CD14-positive monocyte (primary cell): ENCODE measurements around the gene CNTFR. TPM values are rescaled to one million over a fixed set of nuclear protein-coding genes. Genes with fewer than 3 reads are reported as not detected.

Experiments used
- DNase-seq, 3 donors: peaks; one replicate each; pipeline ENCODE4 v3.0.0-alpha.2; 2011 to 2022
- H2AFZ ChIP-seq: 2 replicates; pipeline ENCODE4 v1.6.0; 2012; ENCODE audit warnings: mild to moderate bottlenecking, low read depth, low read length, inconsistent platforms; ENCODE audit not compliant: insufficient read depth, poor library complexity, severe bottlenecking
- H3K27ac ChIP-seq, 2 donors: 1 replicate in 1 of 2; 2 replicates in 1 of 2; pipeline ENCODE4 v1.5.1; 2012 to 2013; ENCODE audit warnings: low read length in 2 of 2, control low read depth in 1 of 2, inconsistent platforms in 1 of 2, low read depth in 1 of 2, mild to moderate bottlenecking in 1 of 2
- H3K27me3 ChIP-seq, 2 donors: one replicate each; pipeline versions ENCODE4 v1.6.0 to v1.6.1; 2011 to 2013; ENCODE audit warnings: low read length in 2 of 2; ENCODE audit not compliant: control insufficient read depth in 2 of 2, insufficient read depth in 2 of 2
- H3K36me3 ChIP-seq, 2 donors: replicated peaks in 1 of 2; 1 replicate in 1 of 2; 2 replicates in 1 of 2; pipeline versions ENCODE4 v1.5.1 to v1.6.1; 2012 to 2013; ENCODE audit warnings: low read length in 2 of 2, control low read depth in 1 of 2, inconsistent platforms in 1 of 2, mild to moderate bottlenecking in 1 of 2; ENCODE audit not compliant: insufficient read depth in 2 of 2, control insufficient read depth in 1 of 2
- H3K4me1 ChIP-seq, 2 donors: 1 replicate in 1 of 2; 2 replicates in 1 of 2; pipeline versions ENCODE4 v1.5.1 to v1.6.1; 2012 to 2013; ENCODE audit warnings: low read length in 2 of 2, control low read depth in 1 of 2, inconsistent platforms in 1 of 2, mild to moderate bottlenecking in 1 of 2, moderate library complexity in 1 of 2; ENCODE audit not compliant: insufficient read depth in 2 of 2, control insufficient read depth in 1 of 2
- H3K4me2 ChIP-seq: replicated peaks from 2 replicates; pipeline ENCODE3; 2012; ENCODE audit warnings: low read length, moderate library complexity, mild to moderate bottlenecking; ENCODE audit not compliant: poor library complexity, severe bottlenecking; ENCODE audit errors: extremely low read depth
- H3K4me3 ChIP-seq, 3 experiments: fragments of 200-600 bp in 1 of 3; sonication (generic) in 1 of 3; replicated peaks in 1 of 3; 1 replicate in 2 of 3; 2 replicates in 1 of 3; pipeline ENCODE4 v1.5.1; 2011 to 2013; ENCODE audit warnings: low read length in 3 of 3, mild to moderate bottlenecking in 3 of 3, control low read depth in 2 of 3, low read depth in 2 of 3, inconsistent platforms in 1 of 3, moderate library complexity in 1 of 3
- H3K79me2 ChIP-seq: 2 replicates; pipeline ENCODE4 v1.6.0; 2012; ENCODE audit warnings: mild to moderate bottlenecking, control low read depth, inconsistent platforms, low read length, moderate library complexity; ENCODE audit not compliant: insufficient read depth
- H3K9ac ChIP-seq: 2 replicates; pipeline ENCODE4 v1.6.0; 2017; ENCODE audit warnings: low read length, mild to moderate bottlenecking; ENCODE audit not compliant: insufficient read depth, poor library complexity, severe bottlenecking
- H3K9me3 ChIP-seq, 2 donors: replicated peaks in 1 of 2; 1 replicate in 1 of 2; 2 replicates in 1 of 2; pipeline versions ENCODE4 v1.5.1 to v1.6.1; 2012 to 2013; ENCODE audit warnings: low read length in 2 of 2, control low read depth in 1 of 2; ENCODE audit not compliant: control insufficient read depth in 1 of 2, insufficient read depth in 1 of 2
- H4K20me1 ChIP-seq: 2 replicates; pipeline ENCODE4 v1.6.0; 2012; ENCODE audit warnings: mild to moderate bottlenecking, low read length, control low read depth, moderate library complexity; ENCODE audit not compliant: insufficient read depth
- H3K27ac Mint-ChIP-seq, 7 donors: one replicate each; pipeline ENCODE4 v1.8.0; 2020; ENCODE audit warnings: mild to moderate bottlenecking in 7 of 7, mixed read lengths in 7 of 7, moderate library complexity in 6 of 7, inconsistent platforms in 2 of 7
- H3K27me3 Mint-ChIP-seq, 3 donors: one replicate each; pipeline ENCODE4 v1.8.0; 2021 to 2022; ENCODE audit warnings: low read depth in 3 of 3, mild to moderate bottlenecking in 3 of 3, mixed read lengths in 3 of 3, moderate library complexity in 3 of 3, inconsistent platforms in 1 of 3
- H3K36me3 Mint-ChIP-seq, 2 donors: one replicate each; pipeline ENCODE4 v1.8.0; 2020; ENCODE audit warnings: mixed read lengths in 2 of 2, inconsistent platforms in 1 of 2, mild to moderate bottlenecking in 1 of 2
- H3K4me1 Mint-ChIP-seq: one replicate; pipeline ENCODE4 v1.8.0; 2020; ENCODE audit warnings: mild to moderate bottlenecking, mixed read lengths
- H3K4me3 Mint-ChIP-seq, 2 donors: one replicate each; pipeline ENCODE4 v1.8.0; 2020; ENCODE audit warnings: mild to moderate bottlenecking in 2 of 2, mixed read lengths in 2 of 2, moderate library complexity in 1 of 2
- H3K9me3 Mint-ChIP-seq, 7 donors: one replicate each; pipeline ENCODE4 v1.8.0; 2020 to 2022; ENCODE audit warnings: mixed read lengths in 7 of 7, mild to moderate bottlenecking in 6 of 7, moderate library complexity in 6 of 7, inconsistent platforms in 2 of 7
- WGBS: methylation state at CpG from one replicate; pipeline ENCODE4 v1.1.5; 2013; ENCODE audit warnings: missing lambda C conversion rate; ENCODE audit not compliant: insufficient coverage; 5-methylcytosine and 5-hydroxymethylcytosine counted together
- intact Hi-C, 2 donors: fragments of 100-400 bp; cut with micrococcal nuclease; formaldehyde crosslinking; loops; one replicate each; pipeline versions ENCODE4 v1.15.0 to v1.15.1; 2023
- polyA plus RNA-seq, 3 donors: library from polyadenylated mRNA; depleted of rRNA in 1 of 3; unstranded in 2 of 3; stranded (reverse) in 1 of 3; fragments of 300-500 nt in 2 of 3; fragments of >200 nt in 1 of 3; fragmentation: Illumina TruSeq in 2 of 3; gene quantifications; 1 replicate in 2 of 3; 2 replicates in 1 of 3; pipeline ENCODE4 v1.2.3, GENCODE V29; 2012 to 2021
- TF ChIP-seq, protein P1 (sequence below): fragments of 200-600 bp; IDR thresholded peaks from one replicate; pipeline ENCODE4 v1.8.0; 2022; ENCODE audit warnings: antibody characterized with exemption, mild to moderate bottlenecking

The CNTFR gene
- polyA plus RNA-seq, 3 donors: not detected

DNA sequence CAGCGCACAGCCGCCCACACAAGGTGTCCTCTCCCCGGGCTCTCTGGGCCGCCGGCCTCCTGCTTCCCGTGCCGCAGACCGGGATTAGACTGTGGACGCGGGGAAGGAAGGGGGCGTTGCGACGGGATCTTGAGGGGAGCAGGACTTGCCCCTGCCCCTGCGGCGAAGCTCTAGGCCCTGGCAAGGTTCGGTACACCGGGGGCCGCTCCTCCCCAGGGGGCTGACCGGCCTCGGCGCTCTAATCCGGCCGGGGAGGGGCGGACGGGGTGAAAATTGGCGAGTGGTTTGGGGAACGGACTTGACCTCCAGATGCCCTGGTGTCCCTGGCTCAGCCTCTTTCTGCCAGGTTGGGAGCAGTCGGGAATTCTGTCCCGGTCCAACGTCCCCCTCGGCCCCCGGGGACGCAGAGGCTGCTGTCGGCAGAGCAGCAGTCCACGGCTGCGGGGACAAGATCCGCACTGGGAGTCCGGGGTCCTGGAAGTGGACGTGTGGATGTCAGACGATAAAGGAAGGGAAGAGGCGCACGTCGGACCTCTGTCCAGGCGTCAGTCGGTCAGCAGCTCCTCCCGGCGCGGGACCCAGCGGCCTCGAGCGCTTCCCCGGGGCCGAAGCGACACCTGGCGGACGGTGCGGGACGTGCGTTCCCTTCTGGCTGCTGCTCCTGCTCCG is 1.9 kb upstream of the CNTFR start:
- Mint-ChIP-seq H3K4me3 (peak overlapping the region; percentile 77 to 91), H3K4me1 (peaks cover 38% of the 10 kb centered on the region), H3K36me3 (peaks cover 0 to 11% of the 10 kb centered on the region in 2 donors), H3K27ac (no peak overlapping the region), H3K27me3 (peaks cover 70 to 87% (median 73%) of the 10 kb centered on the region in 3 donors), H3K9me3 (peaks cover 0 to 28% (median 16%) of the 10 kb centered on the region in 7 donors)
- Histone ChIP-seq H3K9ac (peak overlapping the region; percentile 8), H2AFZ (peak overlapping the region; percentile 68), H4K20me1 (no peaks in the 10 kb centered on the region), H3K4me3 (peak overlapping the region; percentile 8 to 75 (median 40)), H3K27me3 (peaks cover 53 to 73% of the 10 kb centered on the region in 2 donors), H3K4me1 (peaks cover 33 to 38% of the 10 kb centered on the region in 2 donors), H3K4me2 (peak overlapping the region; percentile 83), H3K79me2 (no peaks in the 10 kb centered on the region), H3K36me3 (no peaks in the 10 kb centered on the region), H3K9me3 (peaks cover 0 to 33% of the 10 kb centered on the region in 2 donors), H3K27ac (no peak overlapping the region)
- TF ChIP-seq, protein P1, sequence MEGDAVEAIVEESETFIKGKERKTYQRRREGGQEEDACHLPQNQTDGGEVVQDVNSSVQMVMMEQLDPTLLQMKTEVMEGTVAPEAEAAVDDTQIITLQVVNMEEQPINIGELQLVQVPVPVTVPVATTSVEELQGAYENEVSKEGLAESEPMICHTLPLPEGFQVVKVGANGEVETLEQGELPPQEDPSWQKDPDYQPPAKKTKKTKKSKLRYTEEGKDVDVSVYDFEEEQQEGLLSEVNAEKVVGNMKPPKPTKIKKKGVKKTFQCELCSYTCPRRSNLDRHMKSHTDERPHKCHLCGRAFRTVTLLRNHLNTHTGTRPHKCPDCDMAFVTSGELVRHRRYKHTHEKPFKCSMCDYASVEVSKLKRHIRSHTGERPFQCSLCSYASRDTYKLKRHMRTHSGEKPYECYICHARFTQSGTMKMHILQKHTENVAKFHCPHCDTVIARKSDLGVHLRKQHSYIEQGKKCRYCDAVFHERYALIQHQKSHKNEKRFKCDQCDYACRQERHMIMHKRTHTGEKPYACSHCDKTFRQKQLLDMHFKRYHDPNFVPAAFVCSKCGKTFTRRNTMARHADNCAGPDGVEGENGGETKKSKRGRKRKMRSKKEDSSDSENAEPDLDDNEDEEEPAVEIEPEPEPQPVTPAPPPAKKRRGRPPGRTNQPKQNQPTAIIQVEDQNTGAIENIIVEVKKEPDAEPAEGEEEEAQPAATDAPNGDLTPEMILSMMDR: peak; percentile 96
- intact Hi-C loops: loop anchor here in 1 of 2 donors (10.0 kb wide), 1 partner anchor 147 kb away; no protein-coding TSS in a partner anchor
- WGBS: 1% methylated on average over 59 of the region's 60 CpGs
- peak; percentile 61 to 76 (median 63) for DNase-seq

DNA sequence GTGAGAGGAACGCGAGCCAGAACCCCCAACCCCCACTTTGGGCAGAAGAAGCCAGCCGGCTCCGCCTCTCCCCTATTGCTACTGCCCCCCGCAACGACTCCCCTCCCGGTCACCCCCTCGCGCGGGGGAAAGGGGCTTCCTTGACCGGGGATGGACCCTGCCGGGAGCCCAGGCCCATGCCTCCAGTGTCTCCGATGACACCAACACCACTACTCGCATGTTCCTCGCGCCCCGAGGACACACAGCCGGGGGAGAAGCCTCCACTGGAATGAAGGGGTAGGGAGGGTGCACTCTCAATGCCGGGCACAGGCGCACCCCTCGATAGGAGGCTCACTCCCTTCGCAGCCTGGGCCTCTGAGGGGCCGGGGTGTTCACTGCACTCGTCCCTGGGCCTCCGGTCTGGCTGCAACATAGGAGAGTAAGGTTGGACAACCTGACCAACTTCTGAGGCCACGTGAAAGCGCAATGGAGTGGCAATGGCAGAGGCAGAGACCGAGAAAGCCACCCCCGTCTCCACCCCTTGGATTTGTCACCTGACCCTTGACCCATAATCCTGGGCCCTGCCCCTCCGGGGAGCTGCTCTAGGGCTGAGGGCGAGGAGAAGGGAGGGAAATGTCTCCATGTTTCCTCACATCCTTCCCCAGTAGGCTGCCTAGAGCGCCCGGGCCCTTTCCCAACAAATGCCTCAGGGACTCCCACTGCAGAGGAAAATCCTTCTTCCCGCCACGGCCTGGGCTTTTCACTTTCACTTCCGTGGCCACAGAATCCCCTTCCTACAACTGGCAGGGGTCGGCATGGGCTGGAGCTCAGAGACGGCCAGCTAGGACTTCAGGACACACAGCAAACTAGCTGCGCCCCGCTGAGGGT is 1.1 kb upstream of the CNTFR start:
- peak overlapping the region; percentile 83 for H3K4me2 ChIP-seq
- H3K9me3 ChIP-seq: peaks cover 0 to 41% of the 10 kb centered on the region in 2 donors
- peak overlapping the region; percentile 77 to 91 for H3K4me3 Mint-ChIP-seq
- intact Hi-C loops: loop anchor here in 1 of 2 donors (10.0 kb wide), 1 partner anchor 146 kb away; no protein-coding TSS in a partner anchor
- H3K36me3 Mint-ChIP-seq: peaks cover 0 to 11% of the 10 kb centered on the region in 2 donors
- peak overlapping the region; percentile 8 for H3K9ac ChIP-seq
- H3K4me3 ChIP-seq: peak overlapping the region; percentile 8 to 75 (median 40)
- TF ChIP-seq, protein P1: no peak
- 3% methylated on average over 21 of the region's 40 CpGs for WGBS
- H3K27ac ChIP-seq: no peak overlapping the region
- H3K9me3 Mint-ChIP-seq: peaks cover 0 to 26% (median 16%) of the 10 kb centered on the region in 7 donors
- H3K79me2 ChIP-seq: no peaks in the 10 kb centered on the region
- no peak overlapping the region for H3K27ac Mint-ChIP-seq
- no peaks in the 10 kb centered on the region for H4K20me1 ChIP-seq
- H3K36me3 ChIP-seq: no peaks in the 10 kb centered on the region
- peaks cover 57 to 81% of the 10 kb centered on the region in 2 donors for H3K27me3 ChIP-seq
- DNase-seq: no peak
- H3K4me1 ChIP-seq: peaks cover 33 to 38% of the 10 kb centered on the region in 2 donors
- peak overlapping the region; percentile 68 for H2AFZ ChIP-seq
- peaks cover 38% of the 10 kb centered on the region for H3K4me1 Mint-ChIP-seq
- peaks cover 77 to 90% (median 79%) of the 10 kb centered on the region in 3 donors for H3K27me3 Mint-ChIP-seq
